Neural cell (in vitro differentiated cells): Measurements from ENCODE around the gene PLD6.

Experiments used
- CTCF ChIP-seq: fragments of 450-650 bp; IDR thresholded peaks from 2 replicates; pipeline ENCODE4 v1.5.1; 2014; ENCODE audit warnings: antibody characterized with exemption, mild to moderate bottlenecking, moderate library complexity; ENCODE audit not compliant: poor library complexity, severe bottlenecking
- EZH2 ChIP-seq: fragments of 200-600, 300-800 bp; shearing (Covaris generic), sonication (generic); IDR thresholded peaks from 2 replicates; pipeline ENCODE4 v1.6.1; 2014; ENCODE audit warnings: antibody characterized with exemption, low read length, borderline replicate concordance, mild to moderate bottlenecking; ENCODE audit not compliant: insufficient read depth, poor library complexity, severe bottlenecking

DNA sequence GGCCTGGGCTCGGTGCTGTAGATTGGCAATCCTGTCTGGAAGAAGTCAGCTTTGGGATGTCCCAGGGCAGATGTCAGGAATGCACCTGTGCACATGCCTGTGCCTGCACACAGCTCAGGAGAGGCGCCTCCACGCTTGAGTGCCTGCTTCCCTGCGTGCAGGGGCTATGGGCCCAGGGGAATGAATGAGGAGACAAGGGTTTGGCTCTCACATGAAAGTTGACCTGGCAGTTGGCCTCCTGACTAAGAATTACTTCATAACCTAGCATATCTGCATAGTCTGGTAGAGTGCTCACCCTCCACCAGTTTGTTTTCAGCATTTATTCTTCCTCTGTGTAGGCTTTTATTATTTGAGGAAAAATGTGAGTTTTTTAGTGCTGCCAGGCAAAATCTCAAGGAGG is 50.0 kb downstream of the PLD6 start:
- TF ChIP-seq EZH2 (no peak), CTCF (no peak)
